Transverse colon (tissue), 4 donors: Measurements from ENCODE around the gene GPC6.

Experiments
- CTCF ChIP-seq, 5 experiments: fragments of 200-600 bp in 3 of 5; fragments of 450-650 bp in 2 of 5; sonication (generic) in 3 of 5; IDR thresholded peaks; 1 replicate in 2 of 5; 2 replicates in 3 of 5; pipeline ENCODE4 v1.5.1; 2016 to 2017; ENCODE audit warnings: antibody characterized with exemption in 5 of 5, inconsistent platforms in 3 of 5, mild to moderate bottlenecking in 2 of 5, moderate library complexity in 1 of 5
- EP300 ChIP-seq: sonication (generic); formaldehyde crosslinking; IDR thresholded peaks from one replicate; pipeline ENCODE4 v1.6.1; 2017; ENCODE audit warnings: antibody characterized with exemption, low read depth
- POLR2A ChIP-seq: fragments of 450-650 bp; IDR thresholded peaks from one replicate; pipeline ENCODE4 v1.6.1; 2016; ENCODE audit warnings: antibody characterized with exemption, mild to moderate bottlenecking, moderate library complexity
- POLR2AphosphoS5 ChIP-seq, 3 donors: sonication (generic); formaldehyde crosslinking; IDR thresholded peaks; one replicate each; pipeline ENCODE4 v1.6.1; 2016; ENCODE audit warnings: antibody characterized with exemption in 3 of 3

DNA sequence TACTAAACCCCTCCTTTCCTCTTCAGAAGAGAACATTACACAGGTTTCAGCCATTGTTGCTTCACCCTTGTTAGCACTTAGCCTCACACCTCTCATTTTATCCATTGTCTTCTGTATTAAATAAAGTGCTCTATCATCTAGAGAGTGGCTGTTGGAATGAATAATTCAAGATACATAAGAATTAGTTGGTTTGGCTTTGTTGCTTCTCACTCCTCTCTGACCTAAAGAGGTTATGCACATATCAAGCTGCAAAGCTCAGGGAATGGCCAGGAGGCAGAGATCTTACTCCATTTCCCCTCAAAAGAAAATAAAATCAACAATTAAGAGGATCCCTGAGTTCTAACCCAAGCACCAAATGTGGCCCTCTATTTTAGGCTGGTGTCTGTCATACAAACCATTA is 1173.2 kb downstream of the GPC6 start:
- TF ChIP-seq POLR2A (no peak), CTCF (IDR thresholded peaks at IDR 0.05) (no peak), POLR2AphosphoS5 (IDR thresholded peaks at IDR 0.05) (no peak), EP300 (no peak)
